GM13976 (cell line): ENCODE measurements around the gene ILK.

Experiments used
- DNase-seq: peaks from one replicate; pipeline ENCODE4 v3.0.0; 2012; ENCODE audit warnings: low spot score
- CTCF ChIP-seq: IDR thresholded peaks from 2 replicates; pipeline ENCODE4 v1.5.1; 2012; ENCODE audit warnings: borderline replicate concordance, mild to moderate bottlenecking; ENCODE audit not compliant: insufficient read depth; ENCODE audit errors: extremely low read depth, missing control alignments, control extremely low read depth
- in situ Hi-C: fragments of 300-500 bp; cut with MboI; formaldehyde crosslinking; loops from one replicate; pipeline ENCODE4 v1.12.0; 2022; ENCODE audit warnings: low sequenced_read_pairs, mixed read lengths, inconsistent platforms; ENCODE audit not compliant: unreplicated experiment

Gene ILK

GRCh38 chr11:6615046-6615445 is 11.5 kb downstream of the ILK start:
- no peak for TF ChIP-seq CTCF
- DNase-seq, result no peak
- in situ Hi-C loops, result no loop called here

- in situ Hi-C loops, result no loop called here
- no peak for TF ChIP-seq CTCF
- no peak for DNase-seq
Measured at GRCh38 chr11:6615882-6616585, 12.5 kb downstream of the ILK start.

- in situ Hi-C loops, result no loop called here
- no peak for TF ChIP-seq CTCF
- no peak for DNase-seq
Measured at GRCh38 chr11:6616596-6617250, 13.1 kb downstream of the ILK start.

- no peak for TF ChIP-seq CTCF
- DNase-seq, result no peak
- in situ Hi-C loops, result no loop called here
Measured at GRCh38 chr11:6617315-6617781, 13.8 kb downstream of the ILK start.

- no peak for DNase-seq
- no peak for TF ChIP-seq CTCF
- in situ Hi-C loops, result no loop called here
Measured at GRCh38 chr11:6618117-6619003, 14.8 kb downstream of the ILK start.

- peak; percentile 98 for DNase-seq
- TF ChIP-seq CTCF, result no peak
- in situ Hi-C loops, result no loop called here
Measured at GRCh38 chr11:6619004-6619745, 15.6 kb downstream of the ILK start, which contains the start of gene TPP1. TSS of gene TPP1 (minus strand) at chr11:6619422. CDS start at chr11:6619400, 22 bp downstream.
